GM15510 (cell line): ENCODE measurements around the gene ANKRD55.

Source experiments
- POLR2A ChIP-seq: IDR thresholded peaks from 3 replicates; pipeline ENCODE4 v1.6.1; 2011; ENCODE audit warnings: borderline replicate concordance; ENCODE audit not compliant: insufficient read length; ENCODE audit errors: extremely low read depth

The ANKRD55 gene

GRCh38 chr5:56140073-56140472 is 93.1 kb downstream of the ANKRD55 start:
- no peak for TF ChIP-seq POLR2A

- TF ChIP-seq POLR2A: no peak
Measured at GRCh38 chr5:56130664-56131063, 102.5 kb downstream of the ANKRD55 start.

- TF ChIP-seq POLR2A: no peak
Measured at GRCh38 chr5:56129288-56129687, 103.8 kb downstream of the ANKRD55 start.

- no peak for TF ChIP-seq POLR2A
Measured at GRCh38 chr5:56128113-56128512, 105.0 kb downstream of the ANKRD55 start.

DNA sequence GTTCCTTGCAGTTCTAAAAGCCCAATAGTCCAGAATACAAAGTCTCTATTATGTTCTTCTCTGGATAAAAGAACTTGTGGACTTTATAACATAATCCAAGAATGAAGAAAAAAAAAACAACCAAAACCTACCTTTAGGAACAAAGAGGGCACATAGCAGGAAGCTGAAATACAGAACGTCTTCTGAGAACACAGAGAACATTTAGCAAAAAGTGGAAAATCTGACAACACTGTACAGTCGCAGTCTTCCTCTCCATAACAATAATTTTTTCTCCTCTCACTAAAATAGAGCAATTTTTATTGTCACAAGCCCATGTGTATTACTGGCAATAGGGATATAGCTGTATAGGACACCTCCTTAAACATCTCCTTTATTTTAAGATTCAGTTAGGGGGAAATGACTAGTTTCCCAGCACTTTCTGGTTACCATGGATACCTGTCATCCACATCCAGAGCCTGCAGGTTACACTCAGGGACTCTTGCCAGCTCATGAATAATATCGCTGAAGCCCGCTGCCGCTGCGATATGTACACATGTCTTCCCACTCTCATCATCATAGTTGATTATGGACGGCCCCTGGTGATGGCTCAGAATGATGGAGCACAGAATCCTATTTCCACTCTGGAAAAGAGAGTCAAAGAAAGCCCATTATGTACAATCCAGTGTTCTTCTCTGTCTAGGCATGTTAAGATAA is 106.5 kb downstream of the ANKRD55 start:
- TF ChIP-seq POLR2A: no peak

DNA sequence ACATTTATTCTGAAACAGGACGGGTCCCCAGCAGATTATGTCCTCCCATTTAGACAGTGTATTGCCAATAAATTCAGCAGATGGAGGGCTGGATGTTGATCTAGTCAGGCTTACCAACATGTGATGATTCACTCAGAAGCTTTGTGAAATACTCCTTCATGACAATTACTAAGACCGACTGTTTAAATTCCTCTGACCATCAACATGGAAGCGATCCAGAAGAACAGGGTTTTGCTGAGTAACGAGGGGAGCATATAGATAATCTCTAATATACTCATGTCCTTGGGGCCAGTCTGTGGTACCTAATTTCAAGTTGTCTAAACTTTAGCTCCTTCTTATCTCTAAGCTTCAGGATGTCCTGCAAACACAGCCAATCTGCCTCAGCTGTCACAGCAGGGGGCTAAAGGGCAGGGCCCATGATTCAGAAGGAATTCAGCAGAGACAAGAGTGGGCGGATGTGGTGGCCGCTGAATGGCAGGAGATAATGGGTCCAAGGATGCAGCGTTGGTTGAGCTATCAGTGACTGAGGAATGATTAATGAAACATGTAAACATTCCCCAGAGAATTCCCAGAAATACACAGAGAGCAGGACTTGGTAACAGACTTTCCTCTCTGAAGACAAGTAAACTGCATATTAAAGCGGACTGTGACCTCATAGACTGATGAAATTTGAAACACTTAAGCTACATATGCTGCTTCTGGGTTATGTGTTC is 109.4 kb downstream of the ANKRD55 start:
- no peak for TF ChIP-seq POLR2A

DNA sequence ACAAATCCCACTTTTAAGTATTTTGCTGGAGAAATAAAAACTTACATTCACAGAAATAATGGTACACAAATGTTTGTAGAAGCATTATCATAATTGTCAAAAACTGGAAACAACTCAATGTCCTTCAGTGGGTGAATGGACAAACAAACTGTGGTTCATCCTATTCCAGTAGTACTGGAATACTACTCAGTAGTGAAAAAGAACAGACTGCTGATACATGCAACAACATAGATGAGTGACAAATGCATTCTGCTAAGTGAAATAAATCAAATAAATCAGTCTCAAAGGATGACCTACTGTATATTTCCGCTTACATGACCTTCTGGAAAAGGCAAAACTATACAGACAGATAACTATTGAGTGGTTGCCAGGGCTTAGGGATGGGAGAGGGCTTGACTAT is 114.1 kb downstream of the ANKRD55 start:
- no peak for TF ChIP-seq POLR2A

DNA sequence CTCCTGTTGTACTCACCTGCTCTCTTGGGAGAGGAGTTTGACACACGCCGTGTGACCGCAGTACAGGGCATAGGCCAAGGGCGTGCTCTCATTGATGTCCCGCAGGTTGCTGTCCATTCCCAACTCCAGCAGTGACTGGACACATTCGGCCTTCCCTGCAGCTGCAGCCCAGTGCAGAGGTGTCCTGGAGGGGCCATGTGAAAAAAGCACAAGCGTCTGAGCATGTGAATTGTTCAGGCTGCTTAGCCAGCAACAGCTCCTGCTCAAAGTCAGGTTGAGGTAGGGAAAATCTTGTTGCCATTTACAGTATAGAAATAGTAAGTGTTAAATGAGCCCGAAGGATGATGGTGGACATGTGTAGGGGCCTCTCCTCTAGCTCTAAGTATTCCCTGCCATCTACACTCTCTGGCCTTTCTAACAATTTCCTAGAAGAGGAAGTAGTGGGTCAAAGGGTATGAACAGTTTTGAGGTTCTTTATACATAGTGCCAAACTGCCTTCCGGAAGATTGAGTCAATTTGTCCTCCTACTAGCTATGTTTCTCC is 116.5 kb downstream of the ANKRD55 start:
- no peak for TF ChIP-seq POLR2A

- no peak for TF ChIP-seq POLR2A
Measured at GRCh38 chr5:56115589-56115988, 117.5 kb downstream of the ANKRD55 start.

DNA sequence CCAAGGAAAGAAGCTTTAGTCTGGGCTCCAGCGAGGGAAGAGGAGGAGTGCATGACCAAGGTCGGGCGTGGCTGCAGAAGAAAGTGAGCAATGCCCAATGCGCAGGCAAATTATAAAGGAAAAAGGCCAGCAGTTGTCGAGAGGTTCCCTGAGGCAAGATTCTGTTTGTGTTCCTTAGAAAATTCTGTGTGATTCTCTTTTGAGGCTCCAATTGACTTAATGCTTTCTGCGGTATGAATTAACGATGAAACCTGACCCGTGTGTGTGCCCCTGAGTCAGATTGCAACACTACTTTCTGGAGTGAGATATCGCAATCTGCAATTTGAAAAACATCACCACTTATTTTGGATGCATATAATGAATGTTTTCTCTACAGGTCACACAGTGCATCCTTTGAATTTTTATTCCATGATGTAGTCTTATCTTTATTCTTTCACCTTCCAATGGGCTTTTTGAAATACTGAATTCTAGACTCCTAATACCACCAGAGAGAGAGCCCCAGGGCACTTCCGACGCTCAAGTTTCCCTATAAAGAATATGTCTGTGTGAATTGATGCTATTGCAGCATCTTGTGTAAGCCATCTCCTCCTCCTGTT is 120.5 kb downstream of the ANKRD55 start:
- no peak for TF ChIP-seq POLR2A

DNA sequence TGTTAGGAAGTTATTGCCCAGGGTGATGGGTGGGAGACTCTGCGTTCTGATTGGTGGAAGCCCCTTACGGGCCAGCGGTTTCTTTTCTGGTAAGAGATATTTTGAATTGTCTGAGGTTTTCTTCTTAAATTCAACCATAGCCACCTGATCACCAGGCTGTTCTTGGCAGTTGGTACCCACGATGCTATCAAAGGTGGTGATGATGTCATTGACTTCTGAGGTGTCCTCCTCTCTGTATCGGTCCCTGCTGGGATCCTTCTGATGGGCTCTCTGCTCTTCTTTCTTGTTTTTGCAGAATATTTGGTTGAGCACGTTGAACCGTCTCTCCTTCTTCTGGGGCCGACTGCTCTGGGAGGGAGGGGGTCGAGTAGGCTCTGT is 121.7 kb downstream of the ANKRD55 start:
- TF ChIP-seq POLR2A: no peak

DNA sequence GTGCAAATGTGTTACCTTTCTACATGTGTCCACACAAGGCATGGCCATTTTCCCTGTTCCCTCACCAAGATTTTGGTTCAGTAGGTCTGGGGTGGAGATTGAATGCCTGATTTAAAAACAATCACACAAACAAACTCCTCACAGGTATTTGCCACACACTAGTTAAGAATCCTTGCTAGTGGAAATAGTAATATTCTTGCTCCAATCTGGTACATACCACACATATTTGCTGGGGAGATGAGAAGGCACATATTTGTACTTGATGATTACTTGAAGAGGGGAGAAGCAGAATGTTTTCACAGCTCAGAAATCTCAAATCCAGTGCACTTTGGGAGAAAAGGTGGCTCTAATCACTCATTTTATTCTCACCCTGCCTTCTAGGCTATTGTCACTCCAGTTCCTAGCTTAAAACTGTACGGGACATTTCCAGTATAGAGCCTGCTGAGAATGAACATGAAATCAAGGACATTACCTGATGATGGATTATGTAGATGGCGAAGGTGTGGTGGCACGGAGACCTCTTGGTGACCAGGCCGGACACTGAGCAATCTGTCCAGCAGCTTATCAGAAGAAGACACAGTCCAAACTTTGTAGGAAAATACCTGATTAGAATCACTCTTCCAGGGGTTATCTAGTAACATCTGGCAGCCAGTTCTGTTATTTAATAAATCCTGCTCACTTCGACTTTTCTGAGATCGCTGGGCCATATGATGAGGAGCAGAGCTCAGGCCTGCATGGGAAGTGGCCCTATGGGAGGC is 122.3 kb downstream of the ANKRD55 start:
- TF ChIP-seq POLR2A: no peak

GRCh38 chr5:56108246-56108645 is 124.9 kb downstream of the ANKRD55 start:
- no peak for TF ChIP-seq POLR2A

GRCh38 chr5:56106837-56107236 is 126.3 kb downstream of the ANKRD55 start:
- TF ChIP-seq POLR2A: no peak

DNA sequence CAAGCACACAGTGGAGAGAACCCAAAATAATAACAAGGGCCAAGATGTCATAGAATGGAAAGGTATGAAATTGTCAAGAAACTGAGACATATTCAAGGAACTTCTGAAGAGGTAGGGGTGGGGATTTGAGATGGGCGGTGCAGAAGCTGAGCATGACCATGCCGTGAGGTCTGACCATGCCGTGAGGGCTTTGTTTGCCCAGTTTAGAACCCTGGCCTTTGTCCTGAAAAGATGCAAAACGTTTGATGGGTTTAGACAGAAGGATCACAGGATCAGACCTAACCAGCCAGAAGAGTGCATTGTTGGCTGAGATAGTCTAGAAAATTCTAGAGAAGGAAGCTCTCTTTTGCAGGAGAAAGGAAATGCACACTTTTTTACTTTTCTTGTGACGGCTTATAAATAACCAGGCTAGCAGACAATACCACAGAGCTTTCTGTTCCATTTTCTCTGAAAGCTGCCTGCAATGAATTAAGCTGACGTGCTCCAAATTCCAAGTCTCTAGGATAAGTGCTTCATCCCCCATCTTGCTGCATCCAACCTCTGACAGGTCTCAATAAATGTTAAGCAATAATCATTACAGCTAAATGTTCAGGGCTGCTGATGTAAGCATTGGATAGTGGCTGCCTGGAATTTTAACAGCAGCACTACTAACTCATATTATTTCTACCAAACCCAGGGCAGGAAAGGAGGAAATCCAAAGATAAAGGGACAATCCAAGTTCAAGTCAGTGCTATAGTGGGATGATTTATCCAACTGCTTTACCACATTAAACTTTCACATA is 127.4 kb downstream of the ANKRD55 start:
- TF ChIP-seq POLR2A: no peak

GRCh38 chr5:56102889-56103288 is 130.2 kb downstream of the ANKRD55 start:
- no peak for TF ChIP-seq POLR2A
